ENCODE data around the gene ZNF616. TPM values are rescaled to one million over a fixed set of nuclear protein-coding genes. Genes with fewer than 3 reads are reported as not detected.

Gene ZNF616
- total RNA-seq, 2 donors from 2014 or later = 9.6 to 10.9 TPM

DNA sequence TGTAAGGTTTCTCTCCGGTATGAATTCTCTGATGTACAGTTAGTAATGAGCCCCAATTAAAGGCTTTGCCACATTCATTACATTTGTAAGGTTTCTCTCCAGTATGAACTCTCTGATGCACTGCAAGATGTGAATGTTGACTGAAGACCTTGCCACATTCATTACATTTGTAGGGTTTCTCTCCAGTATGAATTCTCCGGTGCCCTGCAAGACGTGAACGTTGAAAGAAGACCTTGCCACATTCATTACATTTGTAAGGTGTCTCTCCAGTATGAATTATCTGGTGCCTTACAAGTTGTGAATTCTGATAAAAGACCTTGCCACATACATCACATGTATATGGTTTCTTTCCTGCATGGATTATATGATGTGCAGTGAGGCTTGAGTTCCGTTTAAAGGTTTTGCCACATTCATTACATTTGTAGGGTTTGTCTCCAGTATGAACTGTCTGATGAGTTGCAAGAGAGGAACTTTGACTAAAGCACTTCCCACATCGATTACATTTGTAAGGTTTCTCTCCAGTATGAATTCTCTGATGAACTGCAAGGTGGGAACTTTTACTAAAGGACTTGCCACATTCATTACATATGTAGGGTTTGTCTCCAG is 73.4 kb downstream of the ZNF616 start:
- Mint-ChIP-seq H3K27ac (no peak overlapping the region), H3K9me3 (peaks cover 51 to 58% of the 10 kb centered on the region in 2 donors), H3K36me3 (peaks cover 73 to 92% of the 10 kb centered on the region in 2 donors)
- DNase-seq (ENCODE audit: low spot score in 2 of 2) (no peak), ATAC-seq (no peak)

DNA sequence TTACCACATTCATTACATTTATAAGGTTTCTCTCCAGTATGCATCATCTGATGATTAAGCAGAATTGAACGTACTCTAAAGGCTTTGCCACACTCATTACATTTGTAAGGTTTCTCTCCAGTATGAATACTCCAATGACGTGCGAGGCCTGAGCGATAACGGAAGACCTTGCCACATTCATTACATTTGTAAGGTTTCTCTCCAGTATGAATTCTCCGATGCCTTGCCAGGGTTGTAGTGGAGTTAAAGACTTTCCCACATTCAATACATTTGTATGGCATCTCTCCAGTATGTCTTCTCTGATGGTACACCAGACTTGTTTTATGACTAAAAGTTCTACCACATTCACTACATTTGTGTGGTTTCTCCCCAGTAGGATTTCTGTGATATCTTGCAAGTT is 74.3 kb downstream of the ZNF616 start:
- Mint-ChIP-seq H3K9me3 (peaks cover 50% of the 10 kb centered on the region in 2 donors), H3K27ac (no peak overlapping the region)
- DNase-seq (ENCODE audit: low spot score in 2 of 2) = no peak

More for the DNA sequence above, 74.3 kb downstream of the ZNF616 start:
- H3K36me3 Mint-ChIP-seq = peaks cover 72 to 91% of the 10 kb centered on the region in 2 donors
- no peak for ATAC-seq

Other genes with a start within 250 kb of the ZNF616 start
- 10 to 100 TPM in 1 of 2 donors, 1 to 10 TPM in 1; 8.2 to 10.3 TPM for gene ZNF649, start 234.9 kb downstream of the ZNF616 start, total RNA-seq
- 1 to 10 TPM; 2.6 to 4.1 TPM for gene ZNF613, start 212.5 kb downstream of the ZNF616 start, total RNA-seq
- gene ZNF350, start 153.1 kb downstream of the ZNF616 start, total RNA-seq = 1 to 10 TPM; 8.7 to 9.5 TPM
- gene ZNF615, start 131.7 kb downstream of the ZNF616 start, total RNA-seq = 10 to 100 TPM in 1 of 2 donors, 1 to 10 TPM in 1; 9.9 to 17.1 TPM
- 1 to 10 TPM; 7.6 to 9.0 TPM for gene ZNF614, start 111.6 kb downstream of the ZNF616 start, total RNA-seq
- 10 to 100 TPM; 15.9 to 17.9 TPM for gene ZNF432, start 91.1 kb downstream of the ZNF616 start, total RNA-seq
- gene ZNF841, start 44.2 kb downstream of the ZNF616 start, total RNA-seq = 10 to 100 TPM; 23.5 TPM
- gene ZNF836, start 31.7 kb upstream of the ZNF616 start, total RNA-seq = 10 to 100 TPM; 11.8 to 11.9 TPM
- gene PPP2R1A, start 50.1 kb upstream of the ZNF616 start, total RNA-seq = 100 to 1,000 TPM; 160 to 231 TPM
- gene ZNF766, start 129.6 kb upstream of the ZNF616 start, total RNA-seq = 10 to 100 TPM; 22.4 to 24.2 TPM
- 1 to 10 TPM; 2.0 to 9.9 TPM for gene ZNF480, start 157.2 kb upstream of the ZNF616 start, total RNA-seq
- 1 to 10 TPM in 1 of 2 donors, under 1 TPM in 1; 0.58 to 1.1 TPM for gene ZNF610, start 196.3 kb upstream of the ZNF616 start, total RNA-seq
- 1 to 10 TPM; 8.5 to 9.6 TPM for gene ZNF880, start 230.0 kb upstream of the ZNF616 start, total RNA-seq